Measurements from ENCODE around the gene CLSTN2. TPM values are rescaled to one million over a fixed set of nuclear protein-coding genes. Genes with fewer than 3 reads are reported as not detected.

CLSTN2 gene
- total RNA-seq, 1 donor from 2014 or later = 12.9 TPM

DNA sequence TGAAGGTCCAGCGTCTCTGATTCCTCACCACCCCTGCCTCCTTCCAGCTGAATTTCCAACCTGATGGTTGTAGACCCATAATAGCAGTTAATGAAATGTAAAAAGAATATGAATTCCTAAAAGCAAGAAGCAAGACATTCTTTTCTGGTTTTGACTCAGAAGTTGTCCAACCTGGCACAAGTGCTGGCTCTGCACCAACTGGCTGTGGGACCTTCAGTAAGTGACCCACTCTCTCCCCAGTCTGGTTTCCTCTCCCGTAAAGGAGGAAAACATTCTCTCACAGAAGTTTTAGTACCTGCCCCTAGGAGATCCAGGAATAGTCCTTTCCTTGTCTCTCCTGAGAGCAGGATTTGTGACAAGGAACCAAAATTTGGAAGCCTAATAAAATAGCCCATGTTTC, 506.0 kb downstream of the CLSTN2 start:
- Mint-ChIP-seq H3K9me3 (no peaks in the 10 kb centered on the region), H3K36me3 (no peaks in the 10 kb centered on the region), H3K4me1 (ENCODE audit: unreplicated experiment) (no peaks in the 10 kb centered on the region), H3K4me3 (no peak overlapping the region), H3K27me3 (peaks cover 5% of the 10 kb centered on the region), H3K27ac (no peak overlapping the region)
- TF ChIP-seq, protein P1, sequence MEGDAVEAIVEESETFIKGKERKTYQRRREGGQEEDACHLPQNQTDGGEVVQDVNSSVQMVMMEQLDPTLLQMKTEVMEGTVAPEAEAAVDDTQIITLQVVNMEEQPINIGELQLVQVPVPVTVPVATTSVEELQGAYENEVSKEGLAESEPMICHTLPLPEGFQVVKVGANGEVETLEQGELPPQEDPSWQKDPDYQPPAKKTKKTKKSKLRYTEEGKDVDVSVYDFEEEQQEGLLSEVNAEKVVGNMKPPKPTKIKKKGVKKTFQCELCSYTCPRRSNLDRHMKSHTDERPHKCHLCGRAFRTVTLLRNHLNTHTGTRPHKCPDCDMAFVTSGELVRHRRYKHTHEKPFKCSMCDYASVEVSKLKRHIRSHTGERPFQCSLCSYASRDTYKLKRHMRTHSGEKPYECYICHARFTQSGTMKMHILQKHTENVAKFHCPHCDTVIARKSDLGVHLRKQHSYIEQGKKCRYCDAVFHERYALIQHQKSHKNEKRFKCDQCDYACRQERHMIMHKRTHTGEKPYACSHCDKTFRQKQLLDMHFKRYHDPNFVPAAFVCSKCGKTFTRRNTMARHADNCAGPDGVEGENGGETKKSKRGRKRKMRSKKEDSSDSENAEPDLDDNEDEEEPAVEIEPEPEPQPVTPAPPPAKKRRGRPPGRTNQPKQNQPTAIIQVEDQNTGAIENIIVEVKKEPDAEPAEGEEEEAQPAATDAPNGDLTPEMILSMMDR (conservative IDR thresholded peaks at IDR 0.05) = no peak
- no peak for DNase-seq (ENCODE audit: extremely low spot score, unreplicated experiment)

DNA sequence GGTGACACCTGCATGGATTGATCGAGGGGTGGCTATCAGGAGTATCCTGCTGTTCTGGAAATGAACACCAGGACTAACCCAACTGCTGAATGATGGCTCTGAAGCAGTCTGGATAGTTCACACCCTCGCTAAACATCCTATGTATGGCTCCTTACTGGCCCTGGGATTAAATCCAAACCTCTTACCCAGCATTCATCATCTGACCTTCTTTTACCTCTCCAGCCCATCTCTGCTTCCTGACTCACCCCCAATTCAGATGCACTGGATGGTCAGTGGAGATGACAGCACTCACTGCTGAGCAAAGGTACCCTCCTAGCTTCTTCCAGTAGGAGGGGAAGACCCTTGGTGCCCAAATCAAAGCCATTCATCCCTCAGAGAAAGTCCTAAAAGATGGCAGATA, 507.6 kb downstream of the CLSTN2 start:
- no peak for DNase-seq (ENCODE audit: extremely low spot score, unreplicated experiment)
- Mint-ChIP-seq H3K27ac (no peak overlapping the region), H3K9me3 (no peaks in the 10 kb centered on the region), H3K27me3 (no peaks in the 10 kb centered on the region), H3K36me3 (no peaks in the 10 kb centered on the region), H3K4me1 (ENCODE audit: unreplicated experiment) (no peaks in the 10 kb centered on the region), H3K4me3 (no peak overlapping the region)
- TF ChIP-seq, protein P1 (conservative IDR thresholded peaks at IDR 0.05) = no peak

DNA sequence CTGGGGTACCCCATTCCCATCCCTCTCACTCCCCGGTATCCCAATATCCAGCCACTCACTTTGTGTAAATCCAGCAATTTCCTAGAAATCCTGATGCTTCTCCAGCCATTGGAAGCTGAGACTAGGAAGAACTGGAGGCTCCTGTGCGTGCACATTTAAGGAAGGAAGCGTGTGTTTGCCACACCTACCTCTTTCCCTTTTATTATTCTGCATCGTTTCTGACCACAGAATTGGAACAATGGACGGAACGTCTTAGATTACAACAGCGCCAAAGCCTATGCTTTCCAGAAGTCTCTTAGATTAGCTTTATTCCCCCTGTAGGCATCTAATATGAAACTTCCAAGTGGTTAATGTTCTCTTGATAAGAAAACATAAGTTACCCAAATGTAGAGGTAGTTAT, 508.1 kb downstream of the CLSTN2 start:
- Mint-ChIP-seq H3K4me1 (ENCODE audit: unreplicated experiment) (no peaks in the 10 kb centered on the region), H3K9me3 (no peaks in the 10 kb centered on the region), H3K27ac (no peak overlapping the region), H3K4me3 (no peak overlapping the region), H3K36me3 (no peaks in the 10 kb centered on the region), H3K27me3 (no peaks in the 10 kb centered on the region)
- TF ChIP-seq, protein P1 (conservative IDR thresholded peaks at IDR 0.05) = no peak
- DNase-seq (ENCODE audit: extremely low spot score, unreplicated experiment) = no peak

DNA sequence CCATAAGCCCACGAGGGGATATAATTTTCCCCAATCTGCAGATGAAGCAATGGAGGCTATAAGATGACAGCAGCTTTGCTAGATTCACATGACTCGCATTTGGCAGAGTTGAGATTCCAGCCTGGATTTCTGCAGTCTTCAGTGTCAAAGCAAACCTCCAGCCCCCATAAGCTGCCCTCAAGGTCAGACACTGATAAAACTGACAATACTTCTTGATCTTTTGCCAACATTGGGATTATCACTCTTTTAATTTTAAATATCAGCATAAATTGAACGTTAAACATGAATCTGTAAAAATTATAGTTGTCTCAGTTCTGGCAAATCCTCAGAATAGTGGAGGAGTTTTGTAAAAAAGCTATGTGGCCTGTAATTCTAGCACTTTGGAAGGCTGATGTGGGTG, 508.8 kb downstream of the CLSTN2 start:
- DNase-seq (ENCODE audit: extremely low spot score, unreplicated experiment) = no peak

DNA sequence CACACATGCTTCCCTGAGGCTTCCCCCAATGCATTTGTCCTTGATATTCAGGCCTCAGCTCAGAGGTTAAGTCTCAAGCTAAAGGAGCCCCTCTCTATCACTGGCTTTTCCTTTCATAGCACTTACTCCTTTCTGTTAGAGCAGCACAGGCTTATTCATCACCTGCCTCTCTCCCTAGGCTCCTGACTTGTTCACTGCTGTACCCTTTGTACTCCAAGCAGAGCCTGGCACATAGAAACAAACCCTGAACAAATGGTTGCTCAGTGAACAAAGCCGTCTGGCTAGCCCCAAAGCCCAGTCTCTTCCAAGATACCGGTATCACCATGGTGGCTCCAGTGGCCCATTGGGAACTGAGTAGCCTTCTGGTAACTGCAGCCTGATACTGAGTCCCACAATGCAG, 511.7 kb downstream of the CLSTN2 start:
- Mint-ChIP-seq H3K4me3 (no peak overlapping the region), H3K9me3 (no peaks in the 10 kb centered on the region), H3K27ac (no peak overlapping the region), H3K27me3 (no peaks in the 10 kb centered on the region), H3K4me1 (ENCODE audit: unreplicated experiment) (no peaks in the 10 kb centered on the region), H3K36me3 (no peaks in the 10 kb centered on the region)
- no peak for DNase-seq (ENCODE audit: extremely low spot score, unreplicated experiment)
- TF ChIP-seq, protein P1 (conservative IDR thresholded peaks at IDR 0.05) = no peak

More for the DNA sequence above, 508.8 kb downstream of the CLSTN2 start:
- TF ChIP-seq, protein P1 (conservative IDR thresholded peaks at IDR 0.05) = no peak
- no peaks in the 10 kb centered on the region for H3K36me3 Mint-ChIP-seq
- no peaks in the 10 kb centered on the region for H3K27me3 Mint-ChIP-seq
- no peaks in the 10 kb centered on the region for H3K4me1 Mint-ChIP-seq (ENCODE audit: unreplicated experiment)
- H3K27ac Mint-ChIP-seq = no peak overlapping the region
- H3K9me3 Mint-ChIP-seq = no peaks in the 10 kb centered on the region
- H3K4me3 Mint-ChIP-seq = no peak overlapping the region

DNA sequence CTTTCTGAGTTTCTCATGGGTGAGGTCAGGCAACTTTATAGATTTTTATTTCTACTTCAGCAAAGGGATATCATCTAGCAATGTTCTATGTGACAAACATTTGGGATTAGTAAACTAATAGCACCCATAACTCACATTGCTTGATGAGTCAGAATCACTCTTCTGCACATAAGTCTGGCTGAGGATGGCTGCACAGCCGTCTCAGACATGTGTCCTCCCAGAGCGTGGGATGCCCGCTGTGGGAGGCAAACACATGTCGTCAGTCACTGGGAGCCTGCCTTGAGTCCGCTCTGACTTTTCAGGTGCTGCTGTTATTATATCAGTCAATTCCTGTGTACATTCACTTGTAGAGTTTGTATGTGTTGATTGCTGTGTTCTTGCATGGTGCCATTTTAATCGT, 512.2 kb downstream of the CLSTN2 start:
- Mint-ChIP-seq H3K4me3 (no peak overlapping the region), H3K27ac (no peak overlapping the region), H3K36me3 (no peaks in the 10 kb centered on the region)

More for the DNA sequence above, 512.2 kb downstream of the CLSTN2 start:
- TF ChIP-seq, protein P1 (conservative IDR thresholded peaks at IDR 0.05) = no peak
- DNase-seq (ENCODE audit: extremely low spot score, unreplicated experiment) = no peak
- Mint-ChIP-seq H3K9me3 (no peaks in the 10 kb centered on the region), H3K27me3 (no peaks in the 10 kb centered on the region), H3K4me1 (ENCODE audit: unreplicated experiment) (no peaks in the 10 kb centered on the region)
